Smooth muscle cell (in vitro differentiated cells): ENCODE data around the gene SRSF8. TPM values are rescaled to one million over a fixed set of nuclear protein-coding genes. Genes with fewer than 3 reads are reported as not detected.
A peak's percentile ranks its signal among the peaks of the same experiment; 100 is the strongest.

Source experiments
- DNase-seq: peaks from one replicate; lab custom pipeline; 2025; ENCODE audit not compliant: unreplicated experiment; lab: John Stamatoyannopoulos, UW
- H2AFZ ChIP-seq: fragments of 200-600 bp; sonication (generic); 2 replicates; pipeline ENCODE4 v1.6.0; 2016; ENCODE audit warnings: antibody characterized with exemption, low read depth, mild to moderate bottlenecking
- H3F3A ChIP-seq: fragments of 200-600 bp; sonication (generic); 2 replicates; pipeline ENCODE4 v1.6.0; 2017; ENCODE audit warnings: antibody characterized with exemption, low read depth
- H3K27ac ChIP-seq: fragments of 200-600 bp; sonication (generic); 2 replicates; pipeline ENCODE4 v1.5.1; 2016; ENCODE audit warnings: low read depth, mild to moderate bottlenecking
- H3K27me3 ChIP-seq: fragments of 200-600 bp; sonication (generic); 2 replicates; pipeline ENCODE4 v1.6.1; 2016; ENCODE audit warnings: low read depth, mild to moderate bottlenecking
- H3K36me3 ChIP-seq: fragments of 200-600 bp; sonication (generic); 2 replicates; pipeline ENCODE4 v1.5.1; 2016; ENCODE audit warnings: low read depth
- H3K4me1 ChIP-seq: fragments of 200-600 bp; sonication (generic); 2 replicates; pipeline ENCODE4 v1.5.1; 2016; ENCODE audit warnings: low read depth
- H3K4me2 ChIP-seq: fragments of 200-600 bp; sonication (generic); 2 replicates; pipeline ENCODE4 v1.6.0; 2016; ENCODE audit warnings: mild to moderate bottlenecking
- H3K4me3 ChIP-seq: fragments of 200-600 bp; sonication (generic); 2 replicates; pipeline ENCODE4 v1.5.1; 2016; ENCODE audit warnings: mild to moderate bottlenecking
- H3K79me2 ChIP-seq: fragments of 200-600 bp; sonication (generic); 2 replicates; pipeline ENCODE4 v1.6.0; 2016; ENCODE audit warnings: low read depth, mild to moderate bottlenecking
- H3K9ac ChIP-seq: fragments of 200-600 bp; sonication (generic); 2 replicates; pipeline ENCODE4 v1.6.0; 2016; ENCODE audit warnings: low read depth
- H3K9me3 ChIP-seq: fragments of 200-600 bp; sonication (generic); replicated peaks from 2 replicates; pipeline ENCODE4 v1.5.1; 2016; ENCODE audit warnings: low read depth
- H4K20me1 ChIP-seq: fragments of 200-600 bp; sonication (generic); 2 replicates; pipeline ENCODE4 v1.6.0; 2016; ENCODE audit warnings: low read depth
- CTCF ChIP-seq: fragments of 200-600 bp; sonication (generic); IDR thresholded peaks from 2 replicates; pipeline ENCODE4 v1.5.1; 2017; ENCODE audit warnings: borderline replicate concordance, mild to moderate bottlenecking, antibody characterized with exemption; ENCODE audit not compliant: insufficient read depth, poor library complexity, severe bottlenecking
- WGBS: methylation state at CpG from one replicate; pipeline ENCODE4 v1.1.7; 2016; ENCODE audit warnings: low lambda C conversion rate; 5-methylcytosine and 5-hydroxymethylcytosine counted together
- polyA plus RNA-seq: library from polyadenylated mRNA; unstranded; fragments of >200 nt; fragmentation: Nextera tagmentation; extraction: Ambion mirVana; gene quantifications from 2 replicates; pipeline ENCODE4 v1.2.1, GENCODE V29; 2016
- total RNA-seq: library from RNA; depleted of rRNA; stranded (reverse); fragments of >200 nt; gene quantifications from 2 replicates; pipeline ENCODE4 v1.2.3, GENCODE V29; 2014

Gene SRSF8
- total and polyA plus RNA-seq, 2 experiments from 2014 or later: 40.5 to 43.5 TPM

GRCh38 chr11:95058621-95059020 lies 8.1 kb upstream of the SRSF8 start:
- no peak for TF ChIP-seq CTCF
- no peak overlapping the region for H3K4me3 ChIP-seq
- no peaks in the 10 kb centered on the region for H3K79me2 ChIP-seq
- DNase-seq: peak; percentile 9
- no peaks in the 10 kb centered on the region for H3K4me1 ChIP-seq
- H3K4me2 ChIP-seq: peak overlapping the region; percentile 25
- no peaks in the 10 kb centered on the region for H3K36me3 ChIP-seq
- no peaks in the 10 kb centered on the region for H4K20me1 ChIP-seq
- no peak overlapping the region for H2AFZ ChIP-seq
- no peaks in the 10 kb centered on the region for H3F3A ChIP-seq
- no peak overlapping the region for H3K9ac ChIP-seq
- 38% methylated on average over 1 of the region's 1 CpG for WGBS
- H3K9me3 ChIP-seq: no peaks in the 10 kb centered on the region
- H3K27ac ChIP-seq: peak overlapping the region; percentile 47
- peaks cover 3% of the 10 kb centered on the region for H3K27me3 ChIP-seq

- Histone ChIP-seq H4K20me1 (no peaks in the 10 kb centered on the region), H3K4me1 (no peaks in the 10 kb centered on the region), H3K36me3 (no peaks in the 10 kb centered on the region), H3K4me2 (peak overlapping the region; percentile 1), H3K4me3 (no peak overlapping the region), H3F3A (no peaks in the 10 kb centered on the region), H2AFZ (no peak overlapping the region), H3K79me2 (no peaks in the 10 kb centered on the region), H3K9ac (no peak overlapping the region), H3K27ac (peak overlapping the region; percentile 47), H3K9me3 (no peaks in the 10 kb centered on the region), H3K27me3 (peaks cover 3% of the 10 kb centered on the region)
- TF ChIP-seq CTCF: no peak
- WGBS: 51% methylated on average over 6 of the region's 6 CpGs
- no peak for DNase-seq
Measured at GRCh38 chr11:95059046-95059445, 7.7 kb upstream of the SRSF8 start.

GRCh38 chr11:95065336-95065735 lies 1.4 kb upstream of the SRSF8 start:
- Histone ChIP-seq H3K4me3 (no peak overlapping the region), H3K9me3 (no peaks in the 10 kb centered on the region), H3K4me1 (peaks cover 15% of the 10 kb centered on the region), H3K4me2 (no peak overlapping the region), H2AFZ (no peak overlapping the region), H3K27ac (no peak overlapping the region), H4K20me1 (peaks cover 7% of the 10 kb centered on the region), H3F3A (peaks cover 5% of the 10 kb centered on the region), H3K9ac (no peak overlapping the region), H3K36me3 (no peaks in the 10 kb centered on the region), H3K79me2 (peaks cover 29% of the 10 kb centered on the region), H3K27me3 (no peaks in the 10 kb centered on the region)
- DNase-seq: no peak
- no peak for TF ChIP-seq CTCF
- WGBS: 94% methylated on average over 1 of the region's 1 CpG
